Loucy (cell line): ENCODE results near the gene PGAP6.

Source experiments
- H2AFZ ChIP-seq: fragments of 200-600 bp; sonication (generic); 2 replicates; pipeline ENCODE4 v1.6.0; 2016; ENCODE audit warnings: antibody characterized with exemption, mild to moderate bottlenecking, low read length, moderate library complexity
- H3F3A ChIP-seq: fragments of 200-600 bp; 2 replicates; pipeline ENCODE4 v1.6.0; 2016; ENCODE audit warnings: antibody characterized with exemption, low read depth, mild to moderate bottlenecking
- H3K27me3 ChIP-seq: fragments of 200-600 bp; sonication (generic); 2 replicates; pipeline ENCODE4 v1.6.1; 2014; ENCODE audit warnings: low read length, mild to moderate bottlenecking; ENCODE audit not compliant: insufficient read depth, poor library complexity, severe bottlenecking
- H3K36me3 ChIP-seq: fragments of 200-600 bp; sonication (generic); 2 replicates; pipeline ENCODE4 v1.6.1; 2016; ENCODE audit warnings: low read length; ENCODE audit not compliant: insufficient read depth
- H3K4me1 ChIP-seq: fragments of 200-600 bp; sonication (generic); 2 replicates; pipeline ENCODE4 v1.5.1; 2014; ENCODE audit warnings: low read length, mild to moderate bottlenecking; ENCODE audit not compliant: insufficient read depth, poor library complexity, severe bottlenecking
- H3K4me2 ChIP-seq: fragments of 200-600 bp; sonication (generic); 2 replicates; pipeline ENCODE4 v1.6.0; 2014; ENCODE audit warnings: antibody characterized with exemption, low read length, low read depth, mild to moderate bottlenecking; ENCODE audit not compliant: poor library complexity, severe bottlenecking
- H3K4me3 ChIP-seq: fragments of 200-600 bp; sonication (generic); 2 replicates; pipeline ENCODE4 v1.5.1; 2014; ENCODE audit warnings: low read length, mild to moderate bottlenecking, mixed read lengths; ENCODE audit not compliant: poor library complexity, severe bottlenecking
- H3K79me2 ChIP-seq: fragments of 200-600 bp; sonication (generic); 2 replicates; pipeline ENCODE4 v1.6.1; 2014; ENCODE audit warnings: low read length; ENCODE audit not compliant: insufficient read depth
- H3K9ac ChIP-seq: fragments of 200-600 bp; sonication (generic); 2 replicates; pipeline ENCODE4 v1.6.0; 2014; ENCODE audit warnings: mild to moderate bottlenecking, low read depth, low read length, moderate library complexity; ENCODE audit not compliant: poor library complexity, severe bottlenecking
- H3K9me2 ChIP-seq: fragments of 200-600 bp; sonication (generic); replicated peaks from 2 replicates; pipeline ENCODE4 v1.6.1; 2016; ENCODE audit warnings: low read depth, low read length, mixed read lengths
- H3K9me3 ChIP-seq: fragments of 200-600 bp; sonication (generic); 2 replicates; pipeline ENCODE4 v1.6.1; 2014; ENCODE audit warnings: mild to moderate bottlenecking, antibody characterized with exemption, low read length, low read depth; ENCODE audit not compliant: insufficient read depth
- H4K20me1 ChIP-seq: fragments of 200-600 bp; sonication (generic); 2 replicates; pipeline ENCODE4 v1.6.0; 2014; ENCODE audit warnings: antibody characterized with exemption, low read length, mild to moderate bottlenecking; ENCODE audit not compliant: insufficient read depth, poor library complexity, severe bottlenecking
- CTCF ChIP-seq: fragments of 200-600 bp; sonication (generic); conservative IDR thresholded peaks from 2 replicates; pipeline ENCODE4 v1.5.1; 2014; ENCODE audit warnings: mild to moderate bottlenecking, antibody characterized with exemption, low read length
- EZH2phosphoT487 ChIP-seq: fragments of 200-600 bp; IDR thresholded peaks from 2 replicates; pipeline ENCODE4 v1.6.1; 2018; ENCODE audit warnings: antibody characterized with exemption, mild to moderate bottlenecking, moderate library complexity, borderline replicate concordance

The PGAP6 gene

GRCh38 chr16:354971-355461 lies 26.8 kb downstream of the PGAP6 start:
- Histone ChIP-seq H3K9me2 (no peaks in the 10 kb centered on the region), H3F3A (no peaks in the 10 kb centered on the region), H3K4me2 (peak overlapping the region; percentile 70), H3K9me3 (no peaks in the 10 kb centered on the region), H3K36me3 (no peaks in the 10 kb centered on the region), H3K4me1 (peaks cover 20% of the 10 kb centered on the region), H4K20me1 (no peaks in the 10 kb centered on the region), H3K79me2 (peaks cover 19% of the 10 kb centered on the region; the same call in 1 of the 2 replicates), H3K4me3 (peak overlapping the region; percentile 35), H3K27me3 (no peaks in the 10 kb centered on the region), H3K9ac (peak overlapping the region; percentile 58), H2AFZ (0 out of 2 replicates have a peak overlapping the region, but pooled peaks have one; percentile 64)
- TF ChIP-seq CTCF: no peak
- no peak for TF ChIP-seq EZH2phosphoT487

- H3K9me3 ChIP-seq: no peaks in the 10 kb centered on the region
- H3K9me2 ChIP-seq: no peaks in the 10 kb centered on the region
- H3F3A ChIP-seq: no peaks in the 10 kb centered on the region
- H3K9ac ChIP-seq: peak overlapping the region; percentile 58
- H3K27me3 ChIP-seq: no peaks in the 10 kb centered on the region
- TF ChIP-seq EZH2phosphoT487: no peak
- TF ChIP-seq CTCF: no peak
- H4K20me1 ChIP-seq: no peaks in the 10 kb centered on the region
- peak overlapping the region; percentile 35 for H3K4me3 ChIP-seq
- H2AFZ ChIP-seq: no peak overlapping the region
- H3K79me2 ChIP-seq: peaks cover 25% of the 10 kb centered on the region; the same call in 1 of the 2 replicates
- H3K4me1 ChIP-seq: peaks cover 27% of the 10 kb centered on the region
- H3K36me3 ChIP-seq: no peaks in the 10 kb centered on the region
- peak overlapping the region; percentile 70 for H3K4me2 ChIP-seq
These were observed 27.4 kb downstream of the PGAP6 start for GRCh38 chr16:354291-354881.

GRCh38 chr16:353404-354290 lies 28.1 kb downstream of the PGAP6 start:
- Histone ChIP-seq H3K4me3 (no peak overlapping the region), H3K9ac (no peak overlapping the region), H3K9me3 (no peaks in the 10 kb centered on the region), H3K4me1 (peaks cover 30% of the 10 kb centered on the region), H3F3A (no peaks in the 10 kb centered on the region), H3K4me2 (peak overlapping the region; percentile 70), H3K27me3 (no peaks in the 10 kb centered on the region), H3K79me2 (peaks cover 32% of the 10 kb centered on the region; the same call in 1 of the 2 replicates), H3K9me2 (no peaks in the 10 kb centered on the region), H4K20me1 (no peaks in the 10 kb centered on the region), H2AFZ (no peak overlapping the region), H3K36me3 (no peaks in the 10 kb centered on the region)
- TF ChIP-seq EZH2phosphoT487 (no peak), CTCF (no peak)
